Activated T-cell treated with anti-CD3 and anti-CD28 coated beads for 4 hours (primary cell): ENCODE data around the gene CDC20B.
"Not testable (repeated sequence)": the region's sequence is repeated elsewhere in the genome, so short reads cannot be mapped to it uniquely, and the experiment has no call there.

Source experiments
- DNase-seq: peaks from one replicate; pipeline ENCODE4 v3.0.0-alpha.2; 2020

The CDC20B gene

GRCh38 chr5:55160493-55161209, 12.3 kb downstream of the CDC20B start:
- no peak for DNase-seq

GRCh38 chr5:55159763-55160492, 13.0 kb downstream of the CDC20B start, which contains the start of gene GPX8:
Gene GPX8 (plus strand): TSS chr5:55160171. CDS start chr5:55160193, 22 bp downstream.
- DNase-seq = no peak

DNA sequence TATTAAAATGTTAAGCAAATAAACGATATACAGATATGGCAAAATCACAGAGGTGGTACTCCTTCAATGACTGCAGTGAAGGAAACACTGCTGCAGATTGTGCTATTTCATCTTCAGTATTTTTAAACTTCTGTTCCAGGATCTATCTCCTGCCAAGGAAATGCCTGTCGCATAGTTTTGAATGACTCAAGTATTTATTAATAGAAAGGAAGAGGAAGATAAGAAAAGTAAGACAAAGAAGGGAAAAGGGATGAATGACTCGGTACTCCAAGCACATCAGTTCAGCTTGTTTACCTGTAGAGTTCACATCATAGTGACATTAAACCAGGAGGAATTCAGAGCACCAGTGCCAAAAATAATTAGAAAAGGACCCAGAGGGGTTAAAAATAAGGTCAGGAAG, 18.1 kb downstream of the CDC20B start:
- no peak for DNase-seq

GRCh38 chr5:55151923-55152842, 20.8 kb downstream of the CDC20B start:
- DNase-seq = no peak

DNA sequence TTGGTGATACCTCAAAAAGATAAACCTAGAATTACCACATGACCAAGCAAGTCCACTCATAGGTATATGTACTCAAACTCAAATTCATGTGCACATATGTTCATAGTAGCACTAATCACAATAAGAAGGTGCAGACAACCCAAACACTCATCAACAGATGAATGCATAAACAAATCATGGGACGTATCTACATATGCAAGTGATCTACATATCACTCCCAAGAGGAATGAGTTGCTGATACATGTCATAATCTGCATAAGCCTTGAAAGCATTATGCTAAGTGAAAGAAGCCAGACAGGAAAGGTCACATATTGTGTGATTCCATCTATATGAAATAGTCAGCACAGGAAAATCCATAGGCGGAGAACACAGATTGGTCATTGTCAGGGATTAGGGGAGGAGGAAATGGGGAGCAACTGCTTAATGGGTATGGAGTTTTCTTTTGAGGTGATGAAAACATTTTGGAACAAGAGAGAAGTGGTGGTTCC, 23.6 kb downstream of the CDC20B start:
- DNase-seq = no peak

DNA sequence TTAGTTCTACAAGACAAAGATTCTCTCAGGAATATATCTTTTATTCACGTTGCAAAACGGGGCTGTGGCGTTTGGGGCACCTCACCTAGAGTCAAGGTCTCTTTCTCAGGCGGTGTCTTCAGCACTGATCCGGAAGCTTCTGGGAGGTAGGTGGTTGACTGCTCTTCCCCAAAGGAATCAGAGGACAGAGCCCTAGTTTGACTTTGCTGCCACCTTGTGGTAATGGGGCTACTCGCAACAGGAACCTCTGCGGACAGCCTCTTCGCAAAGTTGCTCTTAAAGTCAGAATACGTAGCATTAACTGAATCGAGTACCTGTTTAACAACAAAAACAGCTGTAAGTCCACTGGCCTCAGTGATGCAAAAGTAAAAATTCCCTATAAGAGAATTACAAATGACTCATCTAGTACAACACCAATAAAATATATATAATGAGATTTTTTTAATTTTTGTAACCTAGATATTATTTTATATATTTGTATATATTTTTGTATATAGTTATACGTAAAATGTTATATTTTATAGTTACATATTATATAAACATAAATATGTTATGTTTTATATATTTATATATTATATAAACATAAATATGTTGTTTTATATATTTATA, 26.3 kb downstream of the CDC20B start:
- DNase-seq = peak; percentile 79

DNA sequence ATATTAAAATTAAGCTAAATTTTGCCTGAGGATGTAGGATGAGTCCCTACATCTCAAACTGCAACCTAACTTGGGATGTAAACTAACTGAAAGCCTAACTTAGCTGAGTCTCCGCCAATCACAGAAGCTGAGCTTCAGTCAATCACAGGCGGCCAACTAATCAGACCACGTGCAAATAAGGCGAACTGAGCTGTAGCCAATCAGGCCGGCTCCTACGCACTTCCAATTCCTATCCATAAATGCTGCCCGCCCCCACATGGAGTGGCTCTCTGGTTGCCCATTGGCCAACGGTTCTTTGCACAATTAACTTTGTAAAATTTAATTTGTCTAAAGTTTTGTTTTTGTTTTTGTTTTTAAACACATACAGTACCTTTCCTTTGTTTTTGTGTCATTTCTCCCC, 26.9 kb downstream of the CDC20B start:
- DNase-seq = no peak

- no peak for DNase-seq
Observed at GRCh38 chr5:55143624-55144023, 29.4 kb downstream of the CDC20B start.

DNA sequence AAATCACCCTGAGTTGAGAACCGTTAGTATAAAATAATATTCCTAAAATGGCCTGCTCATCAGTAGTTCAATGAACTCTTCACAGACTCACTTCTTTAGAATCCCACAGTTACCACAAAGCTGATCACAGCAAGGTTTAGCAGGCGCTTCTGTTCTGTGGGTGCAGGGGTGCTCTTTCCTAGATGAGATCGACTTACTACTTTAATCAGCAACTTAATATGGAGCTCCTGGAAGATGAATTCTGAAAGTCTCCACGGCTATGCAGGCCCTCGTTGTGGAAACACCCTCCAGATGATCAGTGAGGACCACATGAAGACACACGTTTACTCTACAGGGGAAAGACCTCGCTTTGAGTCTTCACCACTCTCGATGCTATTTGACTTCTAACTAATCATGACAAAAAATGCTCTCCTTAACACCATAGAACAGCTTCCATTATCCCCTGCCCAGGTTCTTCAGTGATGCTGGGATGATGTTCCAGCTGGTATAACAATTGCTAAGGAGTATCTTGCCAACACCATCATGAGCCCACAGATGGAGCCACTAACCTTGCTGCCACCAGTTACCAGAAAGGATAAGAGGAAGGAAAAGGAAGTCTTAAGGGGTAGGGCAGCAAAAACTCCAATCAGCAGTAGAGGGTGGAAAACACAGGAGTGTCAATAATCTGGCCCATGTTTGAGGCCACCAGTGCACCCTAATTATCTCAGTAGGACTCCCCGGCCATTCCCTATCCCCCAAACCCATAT, 30.9 kb downstream of the CDC20B start:
- DNase-seq = no peak

- DNase-seq = no peak
Observed at GRCh38 chr5:55140908-55141665, 31.9 kb downstream of the CDC20B start.

- DNase-seq = no peak
Observed at GRCh38 chr5:55136521-55136920, 36.5 kb downstream of the CDC20B start.

GRCh38 chr5:55134053-55134722, 38.8 kb downstream of the CDC20B start:
- no peak for DNase-seq

- no peak for DNase-seq
Observed at GRCh38 chr5:55123365-55123764, 49.6 kb downstream of the CDC20B start.

- no peak for DNase-seq
Observed at GRCh38 chr5:55114061-55114460, 58.9 kb downstream of the CDC20B start.

DNA sequence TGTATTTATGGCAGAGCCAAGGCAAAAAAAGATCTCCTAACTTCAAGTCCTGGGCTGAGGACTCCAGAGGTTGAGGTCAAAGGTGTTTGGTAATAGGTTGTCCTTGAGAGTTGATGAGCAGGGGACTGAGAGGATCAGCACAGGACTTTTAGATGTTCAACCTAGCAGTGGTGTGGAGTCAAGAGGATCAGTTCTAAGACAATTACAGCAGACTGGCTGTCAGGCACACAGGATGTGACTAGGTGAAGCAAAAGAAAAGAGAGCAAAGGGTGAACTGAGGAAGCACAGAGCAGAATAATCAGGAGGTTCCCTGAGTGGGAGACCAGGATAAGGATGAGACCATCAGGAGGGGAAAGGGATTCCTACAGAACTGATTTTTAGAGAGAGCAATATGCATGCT, 59.6 kb downstream of the CDC20B start:
- no peak for DNase-seq

DNA sequence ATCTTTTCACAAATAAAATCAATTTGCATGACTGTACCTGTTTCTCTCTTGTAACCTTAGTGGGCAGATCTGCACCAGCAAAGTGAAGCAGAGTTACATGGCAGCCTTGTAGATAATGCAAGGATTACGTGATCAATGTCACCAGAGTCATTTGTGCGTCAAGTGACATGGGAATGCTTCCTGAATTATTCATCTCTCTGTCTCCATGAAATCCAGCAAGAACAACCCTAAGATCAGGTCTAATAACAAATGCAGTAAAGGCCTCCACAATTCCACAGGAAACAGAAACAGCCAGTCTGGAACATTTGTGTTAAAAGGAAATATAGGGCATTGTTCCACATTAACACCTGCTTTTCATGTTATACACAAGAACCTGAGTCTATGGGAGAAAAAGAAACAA, 62.8 kb downstream of the CDC20B start:
- DNase-seq = no peak

DNA sequence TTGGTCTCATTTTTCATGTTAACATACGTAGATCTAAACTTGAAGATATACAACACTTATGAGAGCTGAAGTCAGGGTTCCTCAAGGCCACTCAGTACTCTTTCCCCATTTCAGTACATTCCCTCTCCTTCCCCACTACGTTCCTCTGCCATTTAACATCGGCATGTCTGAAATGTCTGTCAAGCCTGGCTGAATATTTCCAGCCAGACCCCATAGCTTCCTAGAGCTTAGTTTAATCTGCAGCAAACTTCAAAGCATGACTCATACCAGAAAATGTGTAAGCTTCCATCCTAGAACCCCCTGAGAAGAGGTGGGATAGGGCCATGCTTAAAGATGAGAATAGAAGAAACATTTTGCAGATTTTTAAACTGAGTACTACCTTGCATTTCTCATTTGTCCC, 64.3 kb downstream of the CDC20B start:
- no peak for DNase-seq

DNA sequence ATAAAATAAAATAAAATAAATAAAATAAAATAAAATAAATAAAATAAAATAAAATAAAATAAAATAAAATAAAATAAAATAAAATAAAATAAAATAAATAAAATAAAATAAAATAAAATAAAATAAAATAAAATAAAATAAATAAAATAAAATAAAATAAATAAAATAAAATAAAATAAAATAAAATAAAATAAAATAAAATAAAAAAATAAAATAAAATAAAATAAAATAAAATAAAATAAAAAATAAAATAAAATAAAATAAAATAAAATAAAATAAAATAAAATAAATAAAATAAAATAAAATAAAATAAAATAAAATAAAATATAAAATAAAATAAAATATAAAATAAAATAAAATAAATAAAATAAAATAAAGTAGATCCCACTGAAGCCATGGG, 67.0 kb downstream of the CDC20B start:
- not testable (repeated sequence) for DNase-seq

- no peak for DNase-seq
Observed at GRCh38 chr5:55104946-55105701, 67.9 kb downstream of the CDC20B start.
